Loucy (cell line): Measurements from ENCODE around the gene C1orf35.

Experiments used
- H2AFZ ChIP-seq: fragments of 200-600 bp; sonication (generic); 2 replicates; pipeline ENCODE4 v1.6.0; 2016; ENCODE audit warnings: antibody characterized with exemption, mild to moderate bottlenecking, low read length, moderate library complexity
- H3F3A ChIP-seq: fragments of 200-600 bp; 2 replicates; pipeline ENCODE4 v1.6.0; 2016; ENCODE audit warnings: antibody characterized with exemption, low read depth, mild to moderate bottlenecking
- H3K27me3 ChIP-seq: fragments of 200-600 bp; sonication (generic); 2 replicates; pipeline ENCODE4 v1.6.1; 2014; ENCODE audit warnings: low read length, mild to moderate bottlenecking; ENCODE audit not compliant: insufficient read depth, poor library complexity, severe bottlenecking
- H3K36me3 ChIP-seq: fragments of 200-600 bp; sonication (generic); 2 replicates; pipeline ENCODE4 v1.6.1; 2016; ENCODE audit warnings: low read length; ENCODE audit not compliant: insufficient read depth
- H3K4me1 ChIP-seq: fragments of 200-600 bp; sonication (generic); 2 replicates; pipeline ENCODE4 v1.5.1; 2014; ENCODE audit warnings: low read length, mild to moderate bottlenecking; ENCODE audit not compliant: insufficient read depth, poor library complexity, severe bottlenecking
- H3K4me2 ChIP-seq: fragments of 200-600 bp; sonication (generic); 2 replicates; pipeline ENCODE4 v1.6.0; 2014; ENCODE audit warnings: antibody characterized with exemption, low read length, low read depth, mild to moderate bottlenecking; ENCODE audit not compliant: poor library complexity, severe bottlenecking
- H3K4me3 ChIP-seq: fragments of 200-600 bp; sonication (generic); 2 replicates; pipeline ENCODE4 v1.5.1; 2014; ENCODE audit warnings: low read length, mild to moderate bottlenecking, mixed read lengths; ENCODE audit not compliant: poor library complexity, severe bottlenecking
- H3K79me2 ChIP-seq: fragments of 200-600 bp; sonication (generic); 2 replicates; pipeline ENCODE4 v1.6.1; 2014; ENCODE audit warnings: low read length; ENCODE audit not compliant: insufficient read depth
- H3K9ac ChIP-seq: fragments of 200-600 bp; sonication (generic); 2 replicates; pipeline ENCODE4 v1.6.0; 2014; ENCODE audit warnings: mild to moderate bottlenecking, low read depth, low read length, moderate library complexity; ENCODE audit not compliant: poor library complexity, severe bottlenecking
- H3K9me2 ChIP-seq: fragments of 200-600 bp; sonication (generic); replicated peaks from 2 replicates; pipeline ENCODE4 v1.6.1; 2016; ENCODE audit warnings: low read depth, low read length, mixed read lengths
- H3K9me3 ChIP-seq: fragments of 200-600 bp; sonication (generic); 2 replicates; pipeline ENCODE4 v1.6.1; 2014; ENCODE audit warnings: mild to moderate bottlenecking, antibody characterized with exemption, low read length, low read depth; ENCODE audit not compliant: insufficient read depth
- H4K20me1 ChIP-seq: fragments of 200-600 bp; sonication (generic); 2 replicates; pipeline ENCODE4 v1.6.0; 2014; ENCODE audit warnings: antibody characterized with exemption, low read length, mild to moderate bottlenecking; ENCODE audit not compliant: insufficient read depth, poor library complexity, severe bottlenecking
- EZH2phosphoT487 ChIP-seq: fragments of 200-600 bp; IDR thresholded peaks from 2 replicates; pipeline ENCODE4 v1.6.1; 2018; ENCODE audit warnings: antibody characterized with exemption, mild to moderate bottlenecking, moderate library complexity, borderline replicate concordance
- TF ChIP-seq, protein P1 (sequence below): fragments of 200-600 bp; sonication (generic); conservative IDR thresholded peaks from 2 replicates; pipeline ENCODE4 v1.5.1; 2014; ENCODE audit warnings: mild to moderate bottlenecking, antibody characterized with exemption, low read length

The C1orf35 gene

DNA sequence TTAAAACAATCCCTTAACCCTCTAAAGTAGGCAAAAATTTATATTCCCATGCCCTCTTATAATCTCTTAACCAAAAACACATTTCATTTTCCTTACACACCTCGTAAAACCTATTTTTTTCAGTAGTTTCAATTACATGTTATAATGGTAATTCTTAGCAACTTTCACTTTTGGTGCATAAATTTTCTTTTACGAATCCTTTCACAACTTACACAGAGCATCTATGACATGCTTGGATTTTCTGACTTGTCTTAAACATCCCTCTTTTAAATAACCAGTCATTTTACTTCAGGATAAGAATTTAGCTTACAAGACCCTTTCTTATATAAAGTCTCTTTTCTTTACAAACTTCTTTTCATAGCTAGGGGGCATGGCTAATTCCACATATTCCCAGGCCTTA, 14.9 kb upstream of the C1orf35 start:
- Histone ChIP-seq H3K9me2 (no peaks in the 10 kb centered on the region), H3K27me3 (peaks cover 8% of the 10 kb centered on the region), H4K20me1 (no peaks in the 10 kb centered on the region), H3K4me3 (no peak overlapping the region), H3K4me2 (no peak overlapping the region), H3F3A (no peaks in the 10 kb centered on the region), H3K36me3 (no peaks in the 10 kb centered on the region), H3K79me2 (no peaks in the 10 kb centered on the region), H3K9ac (no peak overlapping the region), H2AFZ (no peak overlapping the region), H3K9me3 (peaks cover 5% of the 10 kb centered on the region; the same call in 1 of the 2 replicates), H3K4me1 (no peaks in the 10 kb centered on the region)
- TF ChIP-seq EZH2phosphoT487 = no peak
- TF ChIP-seq, protein P1, sequence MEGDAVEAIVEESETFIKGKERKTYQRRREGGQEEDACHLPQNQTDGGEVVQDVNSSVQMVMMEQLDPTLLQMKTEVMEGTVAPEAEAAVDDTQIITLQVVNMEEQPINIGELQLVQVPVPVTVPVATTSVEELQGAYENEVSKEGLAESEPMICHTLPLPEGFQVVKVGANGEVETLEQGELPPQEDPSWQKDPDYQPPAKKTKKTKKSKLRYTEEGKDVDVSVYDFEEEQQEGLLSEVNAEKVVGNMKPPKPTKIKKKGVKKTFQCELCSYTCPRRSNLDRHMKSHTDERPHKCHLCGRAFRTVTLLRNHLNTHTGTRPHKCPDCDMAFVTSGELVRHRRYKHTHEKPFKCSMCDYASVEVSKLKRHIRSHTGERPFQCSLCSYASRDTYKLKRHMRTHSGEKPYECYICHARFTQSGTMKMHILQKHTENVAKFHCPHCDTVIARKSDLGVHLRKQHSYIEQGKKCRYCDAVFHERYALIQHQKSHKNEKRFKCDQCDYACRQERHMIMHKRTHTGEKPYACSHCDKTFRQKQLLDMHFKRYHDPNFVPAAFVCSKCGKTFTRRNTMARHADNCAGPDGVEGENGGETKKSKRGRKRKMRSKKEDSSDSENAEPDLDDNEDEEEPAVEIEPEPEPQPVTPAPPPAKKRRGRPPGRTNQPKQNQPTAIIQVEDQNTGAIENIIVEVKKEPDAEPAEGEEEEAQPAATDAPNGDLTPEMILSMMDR = no peak

DNA sequence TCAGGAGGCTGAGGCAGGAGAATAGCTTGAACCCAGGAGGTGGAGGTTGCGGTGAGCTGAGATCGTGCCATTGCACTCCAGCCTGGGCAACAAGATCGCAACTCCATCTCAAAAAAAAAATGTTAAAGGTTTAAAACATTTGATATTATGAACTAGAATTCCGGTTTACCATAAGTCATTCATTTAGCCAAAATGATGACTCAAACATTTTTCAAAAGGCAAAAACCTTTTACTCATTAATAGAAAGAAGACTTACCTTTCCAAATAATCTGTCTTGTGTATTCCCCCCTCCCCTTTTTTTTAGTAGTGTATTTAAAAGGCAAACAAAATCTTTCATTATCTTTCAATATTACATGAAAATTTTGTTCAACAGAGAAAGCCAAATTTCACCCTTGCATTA, 14.2 kb upstream of the C1orf35 start:
- Histone ChIP-seq H3K4me1 (no peaks in the 10 kb centered on the region), H4K20me1 (no peaks in the 10 kb centered on the region), H3K27me3 (peaks cover 8% of the 10 kb centered on the region), H3K9me3 (peaks cover 5% of the 10 kb centered on the region; the same call in 1 of the 2 replicates), H3K4me2 (no peak overlapping the region), H3K4me3 (no peak overlapping the region), H3K9ac (no peak overlapping the region), H3F3A (no peaks in the 10 kb centered on the region), H3K36me3 (no peaks in the 10 kb centered on the region), H2AFZ (no peak overlapping the region), H3K9me2 (no peaks in the 10 kb centered on the region), H3K79me2 (no peaks in the 10 kb centered on the region)
- TF ChIP-seq EZH2phosphoT487 = no peak
- TF ChIP-seq, protein P1 = no peak

DNA sequence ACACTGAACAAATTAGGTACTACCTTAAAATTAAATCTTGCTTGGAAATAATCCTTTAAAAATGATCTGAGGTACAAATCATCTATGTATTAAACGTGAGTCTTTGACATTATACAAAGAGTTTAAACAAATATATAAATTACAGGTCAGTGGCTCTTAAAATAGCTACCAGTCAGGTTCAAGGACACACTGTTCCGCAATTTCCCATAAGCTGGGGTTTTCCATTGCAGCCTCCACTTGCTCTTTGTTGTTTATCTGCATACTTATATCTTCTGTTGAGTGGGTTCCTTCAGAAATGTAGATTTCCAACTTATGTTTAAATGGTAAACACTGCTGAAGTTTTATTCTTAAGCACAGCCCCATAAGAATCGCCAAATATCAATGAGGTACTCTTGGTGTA, 11.7 kb upstream of the C1orf35 start:
- peaks cover 5% of the 10 kb centered on the region; the same call in 1 of the 2 replicates for H3K9me3 ChIP-seq
- H3F3A ChIP-seq = no peaks in the 10 kb centered on the region
- peaks cover 6% of the 10 kb centered on the region for H3K4me1 ChIP-seq
- no peak overlapping the region for H3K4me2 ChIP-seq
- H3K79me2 ChIP-seq = no peaks in the 10 kb centered on the region; the same call in 1 of the 2 replicates
- H3K27me3 ChIP-seq = no peaks in the 10 kb centered on the region
- H3K36me3 ChIP-seq = no peaks in the 10 kb centered on the region
- H3K4me3 ChIP-seq = no peak overlapping the region
- H3K9me2 ChIP-seq = no peaks in the 10 kb centered on the region
- no peak overlapping the region for H2AFZ ChIP-seq
- no peak for TF ChIP-seq EZH2phosphoT487
- TF ChIP-seq, protein P1 = no peak
- no peak overlapping the region for H3K9ac ChIP-seq
- no peaks in the 10 kb centered on the region for H4K20me1 ChIP-seq
